CD4-positive, alpha-beta T cell treated with Interleukin-6 for 4 hours (primary cell): ENCODE measurements around the gene LDLRAD3.

Experiments
- DNase-seq: peaks from one replicate; pipeline ENCODE4 v3.0.0-alpha.2; 2020; ENCODE audit warnings: mixed read lengths

Gene LDLRAD3

DNA sequence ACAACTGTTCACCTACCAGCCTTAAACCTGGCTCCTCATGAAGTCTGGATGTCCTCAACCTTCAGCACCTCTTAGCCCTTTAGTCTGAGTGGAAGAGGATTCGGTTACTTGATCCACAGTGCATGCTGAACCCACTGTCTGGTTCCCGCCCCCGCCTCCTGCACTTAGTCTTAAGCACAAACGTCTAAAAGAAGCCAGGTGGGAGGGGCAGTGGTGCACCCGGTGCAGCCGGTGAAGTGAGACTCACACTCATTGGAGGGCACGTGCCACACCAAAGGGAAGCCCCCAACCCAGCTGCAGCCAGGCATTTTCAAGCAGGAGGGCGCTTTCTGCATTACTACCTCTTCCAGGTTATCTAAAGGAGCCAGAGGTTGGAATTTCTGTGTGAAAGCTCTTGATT is 198.6 kb downstream of the LDLRAD3 start:
- no peak for DNase-seq

DNA sequence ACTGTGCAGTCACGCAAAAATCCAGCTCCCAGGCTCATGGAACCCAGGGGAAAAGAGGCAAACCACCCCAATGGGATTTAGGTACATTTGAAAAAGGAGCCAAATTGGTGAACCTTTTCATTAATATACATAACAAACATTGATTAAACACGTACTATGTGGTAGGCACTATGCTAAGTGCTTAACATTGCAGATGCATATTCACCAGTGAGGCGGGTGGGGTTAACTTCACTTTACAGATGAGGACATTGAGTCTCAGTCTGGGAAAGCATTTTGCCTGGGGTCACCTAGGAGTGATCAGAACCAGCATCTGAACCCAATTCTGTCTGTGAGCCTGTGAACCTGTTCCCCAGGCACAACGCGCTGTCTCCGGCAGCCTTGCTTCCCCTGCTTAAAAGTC is 199.0 kb downstream of the LDLRAD3 start:
- DNase-seq = no peak

DNA sequence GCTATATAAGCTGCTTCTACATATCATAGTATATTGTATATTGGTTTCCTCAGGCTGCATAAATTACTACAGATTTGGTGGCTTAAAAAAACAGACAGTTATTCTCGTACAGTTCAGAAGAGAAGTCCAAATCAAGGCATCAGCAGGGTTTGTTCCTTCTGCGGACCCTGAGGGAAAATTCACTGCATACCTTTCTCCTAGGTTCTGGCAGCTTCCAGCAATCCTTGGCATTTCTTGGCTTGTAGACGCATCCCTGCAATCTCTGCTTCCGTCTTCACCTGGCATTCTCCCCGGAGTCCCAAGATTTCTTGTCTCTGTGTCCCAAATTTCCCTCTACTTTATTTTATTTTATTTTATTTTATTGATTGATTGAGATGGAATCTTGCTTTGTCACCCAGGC is 202.6 kb downstream of the LDLRAD3 start:
- DNase-seq = no peak

DNA sequence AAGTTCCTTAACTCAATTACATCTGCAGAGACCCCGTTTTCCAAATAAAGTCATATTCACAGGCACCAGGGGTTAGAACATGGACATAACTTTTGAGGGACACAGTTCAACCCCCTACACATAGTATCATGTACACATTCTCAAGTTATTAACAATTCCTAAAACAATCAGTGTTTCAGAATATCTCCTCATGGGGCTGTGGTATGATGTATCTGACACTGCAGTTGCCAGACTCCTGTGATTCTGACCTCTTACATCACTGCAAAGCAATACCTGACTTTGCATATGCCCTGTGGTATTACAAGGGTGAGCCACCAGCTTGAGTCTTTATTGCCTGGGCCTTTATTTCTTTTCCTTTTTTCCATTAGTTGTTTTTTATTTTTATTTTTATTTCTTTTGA is 203.6 kb downstream of the LDLRAD3 start:
- no peak for DNase-seq

DNA sequence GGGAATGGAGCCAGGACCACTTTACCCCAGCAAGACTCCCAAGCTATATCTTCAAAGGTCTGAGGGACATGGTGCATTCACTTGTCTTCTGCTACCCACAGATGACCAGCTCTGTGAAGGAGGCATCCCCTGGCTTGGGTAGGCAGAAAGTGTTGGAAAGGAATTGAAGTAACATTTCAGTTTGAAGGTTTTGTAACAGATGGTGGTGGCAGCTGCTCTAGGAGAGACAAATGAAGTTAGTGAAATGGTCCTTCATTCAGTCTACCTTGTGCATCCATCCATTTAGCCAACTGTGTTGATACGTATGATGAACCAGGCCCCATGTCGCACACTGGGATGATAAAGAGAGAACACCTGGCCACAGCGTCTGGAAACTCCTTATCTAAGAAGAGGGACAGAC is 204.8 kb downstream of the LDLRAD3 start:
- no peak for DNase-seq

DNA sequence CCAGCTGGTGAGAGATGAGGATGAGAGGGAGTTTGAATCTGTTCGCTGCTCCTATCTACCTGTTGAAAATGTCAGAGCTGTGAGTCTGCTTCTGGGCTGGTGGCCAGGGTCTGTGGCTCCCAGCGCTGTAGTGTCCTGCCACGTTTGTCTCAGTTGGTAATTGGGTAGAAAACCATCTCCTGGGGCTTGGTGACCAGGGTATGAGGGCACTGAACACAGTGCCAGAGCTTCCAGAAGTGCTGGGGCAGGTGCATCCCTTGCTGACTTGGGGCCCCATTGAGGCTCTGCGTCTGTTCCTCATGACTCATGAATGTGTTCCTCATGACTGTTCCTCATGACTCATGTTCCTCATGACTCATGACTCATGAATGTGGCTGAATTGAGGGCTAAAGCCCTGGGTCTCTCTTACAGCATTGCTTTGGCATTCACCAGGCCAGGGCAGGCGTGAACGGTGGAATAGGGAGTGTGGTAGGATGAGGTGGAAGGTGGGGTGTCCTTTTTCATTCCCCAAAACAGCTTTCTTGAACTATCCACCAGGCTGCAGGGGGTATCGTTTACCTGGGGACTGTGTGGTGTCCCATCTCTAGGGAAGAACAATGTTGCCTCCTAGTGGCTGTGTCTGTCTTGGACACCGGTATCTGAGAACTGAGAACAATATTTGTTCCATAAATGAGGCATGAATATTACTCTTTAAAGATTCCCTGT is 205.8 kb downstream of the LDLRAD3 start:
- no peak for DNase-seq

DNA sequence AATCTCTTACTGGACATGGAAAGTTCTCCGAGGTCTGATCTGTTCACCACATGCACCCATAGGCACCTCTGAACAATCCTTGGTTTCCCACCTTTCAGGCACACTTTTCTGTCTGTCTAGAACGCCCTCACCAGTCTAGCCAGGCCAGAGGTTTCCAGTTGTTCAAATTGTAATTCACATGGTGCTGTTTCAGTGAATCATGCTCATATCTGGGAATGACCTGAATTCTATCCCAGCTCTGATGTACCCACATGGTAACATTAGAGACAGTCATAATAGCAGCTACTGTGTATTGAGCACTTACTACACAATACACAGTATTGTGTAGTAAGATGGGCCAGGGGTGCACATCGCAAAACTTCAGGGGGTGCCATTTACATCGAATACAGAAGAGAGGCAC is 207.1 kb downstream of the LDLRAD3 start:
- no peak for DNase-seq

DNA sequence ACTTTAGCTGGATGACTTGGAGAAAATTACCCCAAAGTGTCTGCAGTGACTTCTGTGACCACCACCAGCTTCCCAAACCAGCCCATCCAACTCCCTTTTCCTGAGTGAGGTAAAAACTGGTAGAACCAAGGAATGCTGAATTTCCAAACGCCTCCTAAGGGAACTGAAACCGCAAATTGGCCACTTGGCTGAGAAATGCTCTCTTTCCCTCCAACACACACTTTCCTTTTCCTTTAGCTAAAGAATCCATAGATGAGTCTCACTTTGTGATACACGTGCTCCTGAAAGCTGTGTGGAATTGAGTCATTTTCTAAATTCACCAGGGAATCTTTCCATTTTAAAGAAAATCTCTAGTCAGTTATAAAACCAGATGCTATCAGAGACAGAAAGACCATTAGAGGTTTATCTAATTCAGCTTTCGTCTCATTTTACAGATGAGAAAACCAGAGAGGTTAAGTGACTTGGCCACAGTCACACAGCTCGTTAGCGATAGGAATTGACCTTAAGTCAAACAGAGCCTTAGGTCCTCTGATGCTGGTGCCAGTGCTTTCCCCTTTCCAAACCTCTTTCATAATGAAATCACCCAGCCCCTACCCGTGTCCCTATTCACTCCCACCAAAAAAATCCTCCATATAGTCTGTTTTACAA is 208.2 kb downstream of the LDLRAD3 start:
- no peak for DNase-seq

DNA sequence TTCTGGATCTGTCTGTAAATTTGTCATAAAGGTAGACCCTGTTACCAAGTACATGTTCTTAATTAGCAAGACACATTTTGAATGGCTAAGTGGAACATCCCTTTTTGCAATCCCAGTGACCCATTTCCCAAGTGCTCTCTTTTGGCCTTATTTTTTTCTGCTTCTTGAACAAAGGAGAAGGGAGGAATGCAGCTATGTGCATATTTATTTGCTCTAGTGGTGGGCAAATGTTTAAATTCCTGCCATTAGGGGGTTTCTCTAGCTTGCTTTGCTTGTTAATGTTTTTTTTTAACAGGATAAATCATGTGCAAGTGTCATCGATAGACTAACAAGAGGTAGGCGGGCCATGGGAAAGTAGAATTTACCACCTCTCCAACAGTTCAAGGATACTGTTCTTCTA is 209.7 kb downstream of the LDLRAD3 start:
- DNase-seq = no peak

DNA sequence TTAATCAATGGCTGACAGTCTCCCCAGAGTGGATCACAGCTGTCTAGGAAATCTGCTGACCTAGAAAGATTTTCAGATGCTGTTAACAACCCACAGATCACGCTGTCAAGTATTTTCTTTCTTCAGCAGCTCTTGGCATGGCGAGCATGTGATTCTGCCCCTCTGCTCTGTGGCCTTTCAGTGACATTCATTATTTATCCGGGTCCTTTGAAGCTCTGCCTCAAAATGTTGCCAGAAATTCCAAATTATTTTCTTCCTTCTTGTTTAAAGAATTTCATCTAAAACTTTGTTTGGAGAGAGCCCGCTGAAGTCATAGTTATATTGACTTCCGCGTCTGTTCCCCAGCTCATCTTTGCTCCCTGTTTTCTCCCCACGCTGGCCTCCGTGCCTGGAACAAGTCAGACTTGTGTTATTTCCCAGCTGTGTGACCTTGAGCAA is 211.3 kb downstream of the LDLRAD3 start:
- no peak for DNase-seq

DNA sequence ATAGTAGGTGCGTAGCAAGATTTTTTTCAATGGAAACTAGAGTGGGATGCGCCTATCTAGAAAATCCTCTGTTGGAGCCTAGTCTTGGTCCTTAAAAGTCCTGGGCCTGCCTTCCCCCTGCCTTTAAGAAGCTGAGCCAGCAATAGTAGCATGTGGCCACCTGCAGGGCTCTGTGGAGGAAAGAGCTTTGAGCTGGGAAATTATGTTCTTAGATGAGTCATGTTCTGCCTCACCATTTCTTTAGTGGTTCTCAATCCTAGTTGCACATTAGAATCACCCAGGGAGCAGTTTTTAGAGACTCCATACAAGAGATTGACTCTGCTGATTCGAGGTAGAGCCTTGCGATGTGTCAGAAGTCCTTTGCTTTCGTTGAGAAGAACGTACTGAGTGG is 211.9 kb downstream of the LDLRAD3 start:
- no peak for DNase-seq

DNA sequence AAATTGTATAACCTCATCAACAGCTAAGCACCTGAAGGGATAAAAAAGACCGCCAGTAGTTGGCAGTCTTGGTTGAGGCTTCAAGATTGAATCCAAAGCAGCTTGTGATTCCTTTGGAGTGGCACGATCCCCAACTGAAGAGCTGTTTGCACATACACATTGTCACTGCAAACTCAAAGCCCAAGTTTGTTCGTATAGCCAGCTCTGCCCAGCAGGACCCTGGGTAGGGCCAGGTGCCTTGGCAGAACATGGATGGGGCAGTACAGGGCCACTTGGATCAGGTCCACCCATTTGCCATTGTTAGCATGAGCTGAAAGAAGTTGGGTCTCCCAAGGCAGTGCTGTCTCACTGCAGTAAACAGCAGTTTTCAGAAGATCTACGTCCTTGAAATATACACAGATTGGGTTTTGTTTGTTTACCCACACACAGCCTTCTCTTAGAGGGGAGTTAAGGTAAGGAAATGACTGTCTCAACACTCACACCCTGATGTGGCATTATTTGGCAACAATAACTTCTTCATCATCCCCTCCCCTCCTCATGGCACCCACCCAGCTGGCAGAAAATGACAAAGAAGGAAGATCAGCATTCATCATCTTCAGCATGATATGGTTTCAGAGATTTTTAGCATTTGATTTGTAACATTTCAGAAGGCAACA is 212.4 kb downstream of the LDLRAD3 start:
- no peak for DNase-seq

DNA sequence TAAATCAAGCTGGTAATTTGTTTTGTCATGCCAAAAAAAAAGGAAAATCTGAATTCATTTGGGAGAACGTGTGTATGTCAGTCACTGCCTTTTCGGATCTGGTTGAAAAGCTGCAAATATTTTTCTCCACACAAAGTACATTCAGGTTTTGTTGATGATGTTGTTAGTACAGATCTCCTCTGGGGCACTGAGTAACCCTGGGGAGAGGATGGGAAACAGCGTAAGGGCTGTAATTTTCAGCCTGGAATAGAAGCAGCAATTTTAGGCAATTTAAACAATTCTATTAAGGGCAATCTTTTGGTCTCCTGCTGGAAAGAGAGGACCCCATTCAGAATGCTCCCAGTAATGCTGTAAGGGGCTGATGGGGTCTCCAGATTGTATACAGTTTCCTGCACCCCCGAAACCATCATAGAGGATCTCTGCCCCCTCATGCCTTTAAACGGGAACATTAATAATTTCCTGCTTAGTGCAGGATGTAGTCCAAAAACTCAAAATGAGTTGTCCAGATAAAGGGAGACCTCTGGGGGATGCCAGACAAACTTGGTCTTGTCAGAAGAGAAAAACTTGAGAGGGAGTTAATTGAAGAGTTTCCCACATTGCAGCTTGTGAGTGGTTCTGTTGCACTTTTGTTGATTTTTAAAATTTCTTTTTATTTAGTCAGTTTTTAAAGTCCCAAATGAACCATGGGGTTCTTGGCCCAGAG is 213.1 kb downstream of the LDLRAD3 start:
- no peak for DNase-seq

DNA sequence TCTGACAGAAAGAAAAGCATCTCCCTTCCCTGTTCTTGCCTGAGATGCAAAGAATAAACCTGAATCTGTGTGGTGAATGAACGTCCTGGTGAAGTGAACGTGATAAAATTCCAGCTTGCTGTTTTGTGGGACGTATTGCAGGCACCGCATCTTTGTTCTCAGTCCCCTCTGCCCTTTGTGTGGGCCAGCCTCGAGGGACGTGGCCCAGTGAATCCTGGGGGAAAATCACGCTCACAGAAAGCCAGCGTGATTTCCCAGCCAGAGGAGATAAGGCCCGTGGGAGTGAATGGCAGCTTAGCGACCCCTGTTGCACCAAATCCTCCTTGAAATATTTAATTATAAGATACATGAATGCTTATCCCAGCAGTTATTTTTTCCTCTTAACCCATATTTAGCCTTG is 216.2 kb downstream of the LDLRAD3 start:
- DNase-seq = no peak

DNA sequence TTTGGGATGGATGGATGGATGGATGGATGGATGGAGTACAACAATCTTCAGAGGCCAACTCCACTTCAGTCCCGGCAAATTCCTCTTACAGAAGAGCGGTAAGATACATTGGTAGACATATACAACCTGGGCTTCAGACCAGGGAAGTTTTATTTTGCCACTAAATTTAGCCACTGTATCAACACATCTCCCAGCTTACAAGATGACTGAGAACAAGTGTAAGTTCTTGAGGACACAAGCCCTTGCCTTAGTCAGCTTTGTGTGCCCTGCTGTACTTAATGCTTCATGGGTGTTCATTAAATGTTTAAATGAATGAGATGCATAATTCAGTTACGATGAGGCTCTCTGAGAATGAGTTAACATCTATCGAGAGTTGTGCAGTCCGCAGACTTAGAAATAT is 217.7 kb downstream of the LDLRAD3 start:
- no peak for DNase-seq

DNA sequence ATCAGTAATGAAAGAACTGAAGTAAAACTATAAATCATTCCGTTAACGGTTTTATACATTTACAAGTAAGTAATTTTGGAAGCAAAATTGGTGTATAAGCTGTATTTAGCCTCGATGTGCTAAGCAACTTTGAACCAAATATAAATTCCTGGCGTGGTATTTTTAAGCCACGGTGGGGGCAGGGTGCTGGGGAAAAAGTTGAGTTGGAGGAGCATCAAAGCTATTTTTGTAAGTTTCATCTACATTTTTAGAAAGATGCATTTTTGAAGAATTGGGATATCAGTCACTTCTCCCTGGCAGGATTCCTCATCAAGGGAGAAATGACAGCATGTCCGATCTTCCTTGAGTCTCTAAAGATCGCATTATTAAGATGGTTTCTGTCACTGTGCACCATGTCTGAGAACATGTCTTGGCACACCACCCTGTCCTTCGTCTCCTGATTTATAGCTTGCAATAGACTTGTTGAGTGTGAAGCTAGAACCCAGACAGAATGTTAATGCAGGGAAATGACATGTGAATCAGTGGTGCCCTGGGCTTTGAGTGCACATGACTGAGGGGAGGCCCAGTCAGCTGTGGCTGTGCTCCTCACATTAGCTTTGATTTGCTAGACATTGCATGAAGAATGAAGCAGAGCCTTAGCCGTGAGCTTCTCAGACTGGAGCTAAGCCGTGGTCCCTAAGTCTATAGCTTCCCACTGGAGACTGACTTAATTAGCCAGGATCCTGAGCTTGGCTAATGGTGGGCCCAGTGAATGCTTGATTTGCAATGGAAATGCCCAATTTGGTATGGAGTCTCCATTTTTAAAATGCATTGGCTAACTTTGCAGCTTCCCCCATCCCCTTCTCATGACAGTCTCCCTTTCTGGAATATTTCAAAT is 218.4 kb downstream of the LDLRAD3 start:
- DNase-seq = no peak

DNA sequence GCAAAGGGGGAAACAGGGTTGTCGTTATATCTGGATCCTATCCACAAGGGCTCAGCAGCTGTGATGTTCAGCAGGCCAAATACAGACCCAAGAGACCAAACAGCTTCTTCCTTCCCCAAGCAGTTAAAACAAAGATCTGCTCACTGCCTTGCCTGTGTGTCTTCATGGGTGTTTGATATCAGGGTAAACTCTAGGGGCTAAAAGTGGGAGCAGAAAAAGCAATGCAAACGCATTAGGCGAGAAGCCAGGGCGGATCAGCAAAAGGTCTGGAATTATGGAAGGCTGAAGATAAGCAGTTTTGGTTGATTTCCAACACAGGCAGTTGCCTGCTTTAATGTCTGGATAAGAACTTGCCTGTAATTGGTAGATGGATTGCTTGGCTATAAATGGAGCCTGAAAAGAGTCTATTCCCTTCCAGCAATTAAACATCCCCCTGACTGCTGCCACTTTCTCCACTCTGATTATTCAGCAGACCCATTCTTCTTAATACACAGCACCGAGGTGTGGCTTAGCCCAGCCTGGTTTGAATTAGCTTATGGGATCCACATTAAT is 219.1 kb downstream of the LDLRAD3 start:
- no peak for DNase-seq

DNA sequence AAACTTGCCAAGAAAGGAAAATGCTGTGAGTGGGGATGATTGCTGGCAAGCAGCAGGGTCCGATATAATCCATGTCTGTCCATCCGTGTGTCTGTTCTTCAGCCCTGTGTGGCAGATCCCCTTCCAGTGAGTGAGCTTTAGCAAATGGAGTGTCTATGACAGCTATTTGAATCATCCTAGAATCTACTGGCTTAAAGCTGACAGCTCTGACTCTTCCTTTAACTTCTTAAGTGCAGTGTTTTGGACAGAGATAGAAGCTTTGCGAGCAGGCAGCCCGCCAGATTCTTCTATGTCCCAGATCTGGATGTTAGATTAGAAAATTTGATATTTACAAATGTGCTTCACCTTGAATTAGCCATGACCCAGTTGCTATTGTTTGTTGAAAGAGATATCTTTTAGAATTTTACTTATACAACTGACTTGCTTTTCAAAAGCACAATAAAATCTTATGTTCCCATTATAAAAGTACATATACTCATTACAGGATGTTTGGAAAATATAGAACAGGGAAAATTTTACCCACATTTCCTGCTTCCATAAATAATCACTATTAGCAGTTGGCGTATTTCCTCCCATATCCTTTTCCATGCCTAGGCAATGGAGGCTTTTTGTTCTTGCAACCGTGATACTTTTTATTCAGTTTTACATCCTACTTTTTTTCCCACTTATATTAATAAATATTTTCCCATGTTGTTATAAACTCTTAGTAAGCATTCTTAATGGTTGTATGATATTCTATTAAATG is 220.8 kb downstream of the LDLRAD3 start:
- DNase-seq = no peak

DNA sequence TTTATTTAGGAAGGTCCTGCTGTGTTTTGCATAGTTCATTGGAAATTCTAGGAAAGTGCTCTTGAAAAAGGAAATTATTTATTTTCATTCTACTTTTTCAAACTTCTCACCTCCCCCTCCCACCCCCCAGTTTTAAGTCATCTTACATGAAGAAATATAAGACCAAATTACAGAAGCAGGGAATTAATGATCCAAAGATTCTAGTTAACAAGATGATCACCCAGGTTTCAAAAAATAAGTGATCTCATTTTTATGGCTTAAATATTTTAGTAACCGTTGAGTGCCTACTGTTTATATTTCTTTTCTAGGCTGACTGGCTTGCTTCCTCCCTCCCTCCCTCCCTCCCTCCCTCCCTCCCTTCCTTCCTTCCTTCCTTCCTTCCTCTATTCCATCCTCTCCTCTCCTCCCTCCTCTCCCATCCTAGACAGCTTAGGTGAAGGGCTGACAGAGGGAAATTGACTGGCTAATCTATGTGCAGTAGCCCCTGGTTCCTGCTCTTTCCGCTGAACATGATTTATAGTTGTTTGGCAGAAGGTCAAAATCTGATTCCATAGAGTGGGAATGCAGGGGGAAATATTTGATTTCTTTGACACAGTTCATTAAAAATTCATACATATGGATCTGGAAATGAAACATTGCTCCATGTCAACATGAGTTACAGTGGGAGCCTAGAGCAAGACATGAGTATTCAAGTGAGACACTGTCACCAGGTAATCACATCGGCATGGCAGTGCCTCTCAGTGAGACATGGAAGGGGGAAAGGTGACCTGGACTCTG is 221.9 kb downstream of the LDLRAD3 start:
- DNase-seq = no peak

DNA sequence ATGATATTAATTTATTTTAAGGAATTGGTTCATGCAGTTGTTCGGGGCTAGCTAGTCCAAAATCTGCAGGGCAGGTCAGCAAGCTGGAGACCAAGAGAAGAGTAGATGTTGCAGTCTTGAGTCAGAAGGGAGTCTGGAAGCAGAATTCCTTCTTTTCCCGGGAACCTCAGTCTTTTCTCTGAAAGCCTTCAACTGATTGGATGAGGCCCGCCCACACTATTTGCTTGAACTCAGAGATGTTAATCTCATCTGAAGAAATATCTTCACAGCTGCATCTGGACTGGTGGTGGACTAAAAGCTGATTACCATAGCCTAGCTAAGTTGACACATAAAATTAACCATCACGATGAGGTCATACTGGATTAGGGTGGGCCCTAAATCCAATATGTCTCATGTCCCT is 223.2 kb downstream of the LDLRAD3 start:
- no peak for DNase-seq

DNA sequence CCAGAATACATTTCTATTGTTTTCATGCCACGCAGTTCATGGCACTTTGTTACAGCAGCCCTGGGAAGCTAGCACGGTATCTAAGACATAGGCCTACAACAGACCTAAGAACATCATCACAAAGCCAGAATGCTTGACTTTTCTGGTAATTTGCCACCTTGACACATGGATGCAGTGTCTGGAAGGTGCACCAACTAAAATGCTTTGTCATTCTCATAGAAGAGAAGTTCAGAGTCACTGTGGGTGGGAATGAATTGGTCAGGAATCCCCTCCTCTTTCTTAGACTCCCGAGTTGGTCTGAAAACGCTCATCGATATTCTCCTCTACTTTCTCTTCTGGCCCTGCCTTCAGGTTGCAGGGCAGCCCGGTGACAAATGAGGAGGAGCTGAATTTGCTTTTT is 223.9 kb downstream of the LDLRAD3 start:
- no peak for DNase-seq
